K562 (cell line): Measurements from ENCODE around the gene TCF15. TPM values are rescaled to one million over a fixed set of nuclear protein-coding genes. Genes with fewer than 3 reads are reported as not detected.

Source experiments
- BHLHE40 ChIP-seq: IDR thresholded peaks from 2 replicates; pipeline ENCODE4 v1.6.1; 2011; ENCODE audit warnings: low read length, improper control_type of control experiment
- BMI1 ChIP-seq: fragments of 150-350 bp; IDR thresholded peaks from 2 replicates; pipeline ENCODE4 v1.6.1; 2014; ENCODE audit warnings: low read length
- CREB1 ChIP-seq, 2 experiments: sonication (generic) in 1 of 2; formaldehyde crosslinking in 1 of 2; IDR thresholded peaks; 2 replicates each; pipeline versions ENCODE4 v1.6.1 to v1.8.0; 2012 to 2022; ENCODE audit warnings: inconsistent platforms in 1 of 2, mild to moderate bottlenecking in 1 of 2, missing genetic modification reagents in 1 of 2, moderate library complexity in 1 of 2
- CTCFL ChIP-seq: IDR thresholded peaks from 2 replicates; pipeline ENCODE4 v1.6.1; 2011; ENCODE audit warnings: borderline replicate concordance, low read depth, mild to moderate bottlenecking, moderate library complexity, low read length; ENCODE audit not compliant: insufficient read depth, poor library complexity, severe bottlenecking
- HMGN3 ChIP-seq: IDR thresholded peaks from 2 replicates; pipeline ENCODE4 v1.6.1; 2011; ENCODE audit warnings: borderline replicate concordance, low read depth, mild to moderate bottlenecking, mixed read lengths, low read length; ENCODE audit not compliant: insufficient read length; ENCODE audit errors: extremely low read depth
- KAT7 ChIP-seq: sonication (generic); formaldehyde crosslinking; IDR thresholded peaks from 2 replicates; pipeline ENCODE4 v1.8.0; 2022; ENCODE audit warnings: missing genetic modification reagents, mild to moderate bottlenecking, borderline replicate concordance
- NFIC ChIP-seq: fragments of 450-650 bp; IDR thresholded peaks from 2 replicates; pipeline ENCODE4 v1.6.1; 2017; ENCODE audit warnings: mild to moderate bottlenecking, inconsistent platforms
- NKRF ChIP-seq: fragments of 450-650 bp; IDR thresholded peaks from 2 replicates; pipeline ENCODE4 v1.6.1; 2016; ENCODE audit warnings: borderline replicate concordance
- NR2C1 ChIP-seq, 2 experiments: fragments of 450-650 bp; IDR thresholded peaks; 2 replicates each; pipeline ENCODE4 v1.6.1; 2017; ENCODE audit warnings: mild to moderate bottlenecking in 2 of 2, antibody characterized with exemption in 1 of 2, inconsistent platforms in 1 of 2, missing compliant biosample characterization in 1 of 2, missing genetic modification characterization in 1 of 2
- PCBP1 ChIP-seq: fragments of 200-400 bp; formaldehyde crosslinking; IDR thresholded peaks from 2 replicates; pipeline ENCODE4 v1.6.1; 2018; ENCODE audit warnings: mild to moderate bottlenecking, low read depth, low read length; ENCODE audit not compliant: poor library complexity, severe bottlenecking
- PRPF4 ChIP-seq: fragments of 200-400 bp; formaldehyde crosslinking; IDR thresholded peaks from one replicate; pipeline ENCODE4 v1.6.1; 2017; ENCODE audit warnings: low read length, low read depth, mild to moderate bottlenecking; ENCODE audit not compliant: insufficient read depth, poor library complexity, severe bottlenecking
- SIRT6 ChIP-seq: IDR thresholded peaks from one replicate; pipeline ENCODE4 v1.6.1; 2012; ENCODE audit warnings: low read depth, mild to moderate bottlenecking, control low read depth, inconsistent platforms, low read length, moderate library complexity
- SNIP1 ChIP-seq: fragments of 450-650 bp; IDR thresholded peaks from 2 replicates; pipeline ENCODE4 v1.7.1; 2017; ENCODE audit warnings: low read depth, mild to moderate bottlenecking
- TGIF2 ChIP-seq: sonication (generic); formaldehyde crosslinking; IDR thresholded peaks from 2 replicates; pipeline ENCODE4 v1.8.1; 2022; ENCODE audit warnings: mild to moderate bottlenecking, missing genetic modification reagents, moderate library complexity
- THRA ChIP-seq: fragments of 450-650 bp; IDR thresholded peaks from 2 replicates; pipeline ENCODE4 v1.6.1; 2017; ENCODE audit warnings: mild to moderate bottlenecking, moderate library complexity
- ZBTB1 ChIP-seq: sonication (generic); formaldehyde crosslinking; IDR thresholded peaks from 2 replicates; pipeline ENCODE4 v1.8.1; 2023; ENCODE audit warnings: missing genetic modification reagents, low read depth, mild to moderate bottlenecking, borderline replicate concordance
- ZFP91 ChIP-seq: sonication (generic); formaldehyde crosslinking; IDR thresholded peaks from 2 replicates; pipeline ENCODE4 v1.8.0; 2022; ENCODE audit warnings: mild to moderate bottlenecking, missing genetic modification reagents
- ZNF668 ChIP-seq: fragments of 250-450 bp; sonication (Bioruptor Pico); IDR thresholded peaks from 2 replicates; pipeline ENCODE4 v1.8.0; 2022; ENCODE audit warnings: mild to moderate bottlenecking, inconsistent platforms
- ZNF76 ChIP-seq: fragments of 250-450 bp; sonication (Bioruptor Pico); IDR thresholded peaks from 2 replicates; pipeline ENCODE4 v1.4.0; 2020; ENCODE audit warnings: mild to moderate bottlenecking, moderate library complexity, borderline replicate concordance
- polyA plus RNA-seq, 8 experiments: library from polyadenylated mRNA; depleted of rRNA in 4 of 8; stranded (reverse) in 5 of 8; unstranded in 3 of 8; fragments of >200 nt; fragmentation: Nextera tagmentation in 2 of 8; fragmentation: Illumina TruSeq in 1 of 8; extraction: Ambion mirVana in 2 of 8; extraction: Trizol in 1 of 8; gene quantifications; 2 replicates each; pipeline versions ENCODE4 v1.2.1 to v1.2.3, GENCODE V29; 2011 to 2014; ENCODE audit warnings: inconsistent platforms in 1 of 8, missing spikeins in 1 of 8
- total RNA-seq, 7 experiments: library from RNA; depleted of rRNA in 6 of 7; stranded (reverse); fragments of >200 nt in 6 of 7; fragmentation: Illumina TruSeq in 2 of 7; extraction: Trizol in 2 of 7; gene quantifications; 2 replicates each; pipeline versions ENCODE4 v1.2.1 to v1.2.3, GENCODE V29; 2011 to 2021; ENCODE audit warnings: low replicate concordance in 1 of 7

TCF15 gene
- total and polyA plus RNA-seq, 9 of the 15 experiments (the other 6 are each of a cell fraction or from before 2014, with no cell fraction given) = 0.04 to 5.0 (median 1.2) TPM

GRCh38 chr20:653110-653589 lies 43.0 kb upstream of the TCF15 start, which contains the start of gene SRXN1 (continued):
- peak; percentile 53 for TF ChIP-seq CREB1 (IDR thresholded peaks at IDR 0.05)
- peak; percentile 75 for TF ChIP-seq CREB1 (CRISPR knock-in tag; IDR thresholded peaks at IDR 0.05)
- no peak for TF ChIP-seq HMGN3
- no peak for TF ChIP-seq TGIF2 (CRISPR knock-in tag)
- TF ChIP-seq PCBP1 = peak; percentile 76
- peak; percentile 29 for TF ChIP-seq NFIC
- TF ChIP-seq THRA = no peak
- peak; percentile 70; the same call in 1 of the 2 replicates for TF ChIP-seq ZNF76 (CRISPR knock-in tag)
- TF ChIP-seq BMI1 = no peak
- no peak for TF ChIP-seq NKRF
- peak; percentile 68; the same call in 1 of the 2 replicates for TF ChIP-seq ZBTB1
- no peak for TF ChIP-seq SNIP1
- TF ChIP-seq ZFP91 (CRISPR knock-in tag) = no peak
- no peak for TF ChIP-seq SIRT6
- TF ChIP-seq CTCFL = peak; percentile 99
- no peak for TF ChIP-seq NR2C1 (IDR thresholded peaks at IDR 0.05)
- TF ChIP-seq NR2C1 (tag; IDR thresholded peaks at IDR 0.05) = no peak
- no peak for TF ChIP-seq PRPF4
- 0 out of 2 replicates have a peak, but pooled peaks have one; percentile 53 for TF ChIP-seq BHLHE40
- no peak for TF ChIP-seq ZNF668 (CRISPR knock-in tag)
- TF ChIP-seq KAT7 (CRISPR knock-in tag) = peak; percentile 63; the same call in 1 of the 2 replicates
